HFF-Myc (cell line): Measurements from ENCODE around the gene PTPRN2.

Experiments used
- DNase-seq: peaks from one replicate; pipeline ENCODE4 v3.0.0-alpha.2; 2011; ENCODE audit warnings: low read depth; ENCODE audit errors: extremely low read depth
- H3K4me3 ChIP-seq: replicated peaks from 2 replicates; pipeline ENCODE4 v1.5.1; 2011; ENCODE audit warnings: low read depth, mild to moderate bottlenecking, control low read depth, low read length
- CTCF ChIP-seq: IDR thresholded peaks from 2 replicates; pipeline ENCODE4 v1.5.1; 2012; ENCODE audit warnings: mild to moderate bottlenecking, low read depth, low read length, control low read depth; ENCODE audit errors: missing control alignments

The PTPRN2 gene

DNA sequence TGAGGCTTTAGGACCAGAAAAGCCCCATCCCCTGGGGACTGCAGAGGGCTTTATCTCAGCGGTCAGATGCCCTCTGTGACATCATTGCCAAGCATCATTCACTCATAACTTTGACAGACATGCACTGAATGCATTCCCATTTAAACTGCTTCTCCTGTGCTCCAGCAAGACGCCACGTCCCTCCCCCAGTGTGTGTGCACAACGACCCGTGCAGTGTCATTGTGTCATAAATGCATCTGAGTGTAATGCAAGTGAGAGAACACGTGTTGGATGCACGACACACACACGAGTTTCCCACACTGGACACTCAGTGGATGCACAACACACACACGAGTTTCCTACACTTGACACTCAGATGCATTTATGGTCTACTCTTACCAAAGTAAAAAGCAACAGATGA is 337.9 kb downstream of the PTPRN2 start:
- no peak for DNase-seq
- no peak overlapping the region for H3K4me3 ChIP-seq
- no peak for TF ChIP-seq CTCF

- TF ChIP-seq CTCF = no peak
- H3K4me3 ChIP-seq = no peak overlapping the region
- no peak for DNase-seq
Measured at GRCh38 chr7:158248816-158249215, 338.8 kb downstream of the PTPRN2 start.

- TF ChIP-seq CTCF = no peak
- no peak overlapping the region for H3K4me3 ChIP-seq
Measured at GRCh38 chr7:158247758-158248487, 339.7 kb downstream of the PTPRN2 start.

GRCh38 chr7:158246960-158247673 is 340.5 kb downstream of the PTPRN2 start:
- H3K4me3 ChIP-seq = no peak overlapping the region
- TF ChIP-seq CTCF = no peak
- no peak for DNase-seq

More at GRCh38 chr7:158247758-158248487, 339.7 kb downstream of the PTPRN2 start:
- DNase-seq = no peak

- DNase-seq = no peak
- no peak for TF ChIP-seq CTCF
- no peak overlapping the region for H3K4me3 ChIP-seq
Measured at GRCh38 chr7:158246272-158246959, 341.2 kb downstream of the PTPRN2 start.

DNA sequence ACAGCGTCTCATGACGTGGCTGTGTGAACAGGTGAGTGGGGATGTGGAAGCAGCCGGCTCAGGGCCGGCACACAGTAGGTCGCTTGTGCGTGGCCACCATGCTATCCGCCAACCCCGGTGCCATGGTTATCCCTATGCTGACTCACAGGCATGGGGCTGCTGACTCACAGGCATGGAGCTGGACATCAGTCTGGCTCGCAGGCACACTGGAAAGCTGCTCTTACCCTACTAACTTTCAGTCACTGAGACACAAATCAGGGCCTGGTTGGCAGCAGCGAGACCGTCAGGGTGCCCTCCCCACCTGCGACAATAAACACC is 341.9 kb downstream of the PTPRN2 start:
- TF ChIP-seq CTCF = no peak
- no peak for DNase-seq
- H3K4me3 ChIP-seq = no peak overlapping the region
